Activated naive CD4-positive, alpha-beta T cell treated with anti-CD3 and anti-CD28 coated beads, Interleukin-2, amount 50 U/mL, for 24 hours (primary cell): ENCODE results near the gene NMRK1.

ENCODE experiments used
- H3K27ac Mint-ChIP-seq: one replicate; pipeline ENCODE4 v1.8.0; 2021; ENCODE audit warnings: mild to moderate bottlenecking, mixed read lengths
- H3K27me3 Mint-ChIP-seq: one replicate; pipeline ENCODE4 v1.8.0; 2021; ENCODE audit warnings: mixed read lengths
- H3K36me3 Mint-ChIP-seq: one replicate; pipeline ENCODE4 v1.8.0; 2021; ENCODE audit warnings: mixed read lengths
- H3K4me1 Mint-ChIP-seq: one replicate; pipeline ENCODE4 v1.8.0; 2021; ENCODE audit warnings: mixed read lengths
- H3K4me3 Mint-ChIP-seq: one replicate; pipeline ENCODE4 v1.8.0; 2021; ENCODE audit warnings: mild to moderate bottlenecking, mixed read lengths
- H3K9me3 Mint-ChIP-seq: one replicate; pipeline ENCODE4 v1.8.0; 2021; ENCODE audit warnings: mixed read lengths

NMRK1 gene

DNA sequence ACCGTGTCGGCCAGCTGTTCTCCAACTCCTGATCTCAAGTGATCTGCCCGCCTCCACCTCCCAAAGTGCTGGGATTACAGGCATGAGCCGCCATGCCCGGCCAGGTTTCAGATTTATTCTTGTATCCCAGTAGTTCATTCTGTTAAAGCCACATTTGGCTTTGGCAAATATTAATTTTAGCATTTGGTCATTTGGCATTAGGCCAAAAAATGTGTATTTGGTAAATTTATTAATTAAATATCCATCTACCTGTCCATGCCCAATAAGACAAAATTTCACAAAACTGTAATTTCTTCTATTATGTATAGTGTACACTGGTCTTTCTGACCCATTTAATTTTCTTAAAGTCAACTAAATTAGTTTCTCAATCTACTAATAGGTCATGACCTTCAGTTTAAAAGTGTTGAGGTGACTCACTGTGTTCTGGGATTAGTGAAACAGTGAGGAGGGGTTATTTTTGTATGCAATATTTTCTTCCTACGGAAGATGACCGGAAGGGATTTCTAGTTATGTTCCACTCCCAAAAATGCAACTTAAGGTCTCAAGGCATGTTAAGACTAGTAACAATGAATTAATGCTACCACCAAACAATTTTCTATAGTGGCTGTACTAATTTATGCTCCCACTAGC is 21.4 kb upstream of the NMRK1 start:
- H3K4me3 Mint-ChIP-seq, result no peak overlapping the region
- H3K27me3 Mint-ChIP-seq, result no peaks in the 10 kb centered on the region
- peaks cover 8% of the 10 kb centered on the region for H3K36me3 Mint-ChIP-seq
- no peaks in the 10 kb centered on the region for H3K9me3 Mint-ChIP-seq
- H3K27ac Mint-ChIP-seq, result no peak overlapping the region
- peaks cover 80% of the 10 kb centered on the region for H3K4me1 Mint-ChIP-seq

DNA sequence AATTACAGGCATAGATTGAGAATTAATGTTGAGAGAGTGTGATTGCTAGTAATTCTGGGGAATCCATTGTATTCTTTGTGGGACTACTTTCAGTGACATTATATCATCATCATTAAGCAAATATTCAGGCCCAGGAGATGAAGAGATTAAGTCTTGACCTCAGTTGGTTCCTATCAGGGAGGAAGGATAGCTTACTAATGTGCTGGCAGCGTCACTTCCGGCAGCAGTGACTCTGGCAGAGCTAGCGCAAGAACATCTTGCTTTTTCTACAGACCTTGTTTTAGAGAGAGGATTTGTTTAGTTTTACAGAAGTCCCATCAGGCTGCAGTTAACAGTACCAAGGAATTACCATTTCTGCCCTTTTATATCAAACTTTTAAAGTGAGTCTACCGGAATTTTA is 20.6 kb upstream of the NMRK1 start:
- Mint-ChIP-seq H3K4me3 (no peak overlapping the region), H3K4me1 (peaks cover 79% of the 10 kb centered on the region), H3K27me3 (no peaks in the 10 kb centered on the region), H3K36me3 (peaks cover 8% of the 10 kb centered on the region), H3K27ac (no peak overlapping the region), H3K9me3 (no peaks in the 10 kb centered on the region)

DNA sequence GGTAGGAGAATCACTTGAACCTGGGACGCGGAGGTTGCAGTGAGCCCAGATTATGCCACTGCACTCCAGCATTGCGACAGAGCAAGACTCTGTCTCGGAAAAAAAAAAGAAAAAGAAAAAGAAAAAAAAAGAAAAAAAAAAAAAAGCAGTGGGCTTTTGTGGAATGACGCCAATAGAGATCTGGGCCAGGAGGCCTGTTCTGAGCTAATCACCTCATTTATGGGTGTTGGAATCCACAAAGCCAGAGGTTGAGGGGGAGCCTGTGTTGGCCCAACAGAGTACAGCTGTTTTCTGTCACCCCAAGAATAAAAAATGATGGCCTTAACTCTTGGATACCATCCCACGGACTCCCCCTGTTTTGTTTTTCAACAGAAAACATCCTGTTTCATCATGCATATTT is 18.9 kb upstream of the NMRK1 start:
- H3K9me3 Mint-ChIP-seq, result no peaks in the 10 kb centered on the region
- H3K4me1 Mint-ChIP-seq, result peaks cover 79% of the 10 kb centered on the region
- no peak overlapping the region for H3K27ac Mint-ChIP-seq
- H3K36me3 Mint-ChIP-seq, result peaks cover 13% of the 10 kb centered on the region
- H3K4me3 Mint-ChIP-seq, result no peak overlapping the region
- H3K27me3 Mint-ChIP-seq, result no peaks in the 10 kb centered on the region

DNA sequence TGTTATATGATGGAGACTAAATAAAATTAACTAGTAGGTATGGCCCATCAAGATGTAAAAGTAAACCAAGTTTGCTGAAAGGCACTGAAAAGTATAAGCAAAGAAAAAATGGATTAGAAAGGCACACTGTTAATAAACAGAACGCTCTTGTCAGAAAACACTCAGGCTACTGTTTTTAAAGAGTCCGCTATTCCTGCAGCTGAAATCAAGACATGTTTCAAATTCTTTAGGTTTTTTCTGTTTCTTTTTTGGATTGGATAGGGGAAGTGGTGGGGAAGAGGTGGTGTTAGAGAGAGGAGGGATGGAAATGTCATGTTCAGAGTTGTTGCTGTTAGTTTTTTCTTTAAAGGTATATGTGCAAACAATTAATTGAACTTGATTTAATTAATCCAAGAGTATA is 17.9 kb upstream of the NMRK1 start:
- Mint-ChIP-seq H3K36me3 (peaks cover 13% of the 10 kb centered on the region), H3K9me3 (no peaks in the 10 kb centered on the region), H3K27me3 (no peaks in the 10 kb centered on the region), H3K4me1 (peaks cover 80% of the 10 kb centered on the region), H3K27ac (peak overlapping the region; percentile 19), H3K4me3 (no peak overlapping the region)

DNA sequence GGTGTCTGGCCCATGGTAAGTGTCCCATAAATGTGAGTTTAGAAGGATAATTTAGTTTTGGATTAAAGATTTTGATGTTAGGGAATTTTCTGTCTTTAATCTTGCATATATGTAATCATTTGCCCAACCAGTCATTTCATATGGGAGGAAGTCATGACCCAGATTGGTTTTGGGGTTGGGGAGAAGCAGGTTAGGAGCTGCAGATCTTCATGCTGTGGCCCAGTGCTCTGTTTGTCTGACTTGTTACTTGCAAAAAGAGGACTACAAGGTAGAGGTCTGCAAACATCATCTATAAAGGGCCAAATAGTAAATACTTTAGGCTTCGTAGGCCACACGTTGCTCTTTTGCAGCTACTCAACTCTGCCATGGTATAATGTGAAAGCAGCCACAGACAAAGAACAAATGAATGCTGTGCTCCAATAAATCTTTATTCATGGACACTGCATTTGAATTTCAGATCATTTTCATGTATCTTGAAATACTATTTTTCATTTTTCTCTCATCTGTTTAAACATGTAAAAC is 17.1 kb upstream of the NMRK1 start:
- H3K36me3 Mint-ChIP-seq, result peaks cover 12% of the 10 kb centered on the region
- H3K4me3 Mint-ChIP-seq, result no peak overlapping the region

DNA sequence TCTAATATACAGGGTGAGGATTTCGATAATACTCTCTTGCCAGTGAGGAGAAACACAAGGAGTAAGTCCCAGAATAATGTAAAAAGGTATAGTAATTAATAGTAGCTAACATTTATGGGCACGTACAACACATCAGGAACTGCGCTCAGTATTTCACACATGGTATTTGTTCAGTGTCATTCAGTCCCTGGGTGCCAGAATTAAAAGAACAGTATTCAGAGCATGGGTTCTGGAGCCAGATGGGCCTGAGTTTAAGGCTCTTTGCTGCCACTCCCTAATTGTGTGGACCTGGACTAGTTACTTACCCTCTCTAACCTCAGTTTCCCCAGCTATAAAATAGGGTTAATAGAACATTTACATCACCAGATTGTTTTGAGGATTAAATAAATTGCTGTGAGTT is 16.7 kb upstream of the NMRK1 start:
- Mint-ChIP-seq H3K4me1 (peaks cover 77% of the 10 kb centered on the region), H3K36me3 (peaks cover 12% of the 10 kb centered on the region), H3K4me3 (no peak overlapping the region), H3K27me3 (no peaks in the 10 kb centered on the region), H3K27ac (no peak overlapping the region), H3K9me3 (no peaks in the 10 kb centered on the region)

More for the DNA sequence above, 17.1 kb upstream of the NMRK1 start:
- H3K27ac Mint-ChIP-seq, result peak overlapping the region; percentile 26
- peaks cover 76% of the 10 kb centered on the region for H3K4me1 Mint-ChIP-seq
- H3K9me3 Mint-ChIP-seq, result no peaks in the 10 kb centered on the region
- no peaks in the 10 kb centered on the region for H3K27me3 Mint-ChIP-seq

DNA sequence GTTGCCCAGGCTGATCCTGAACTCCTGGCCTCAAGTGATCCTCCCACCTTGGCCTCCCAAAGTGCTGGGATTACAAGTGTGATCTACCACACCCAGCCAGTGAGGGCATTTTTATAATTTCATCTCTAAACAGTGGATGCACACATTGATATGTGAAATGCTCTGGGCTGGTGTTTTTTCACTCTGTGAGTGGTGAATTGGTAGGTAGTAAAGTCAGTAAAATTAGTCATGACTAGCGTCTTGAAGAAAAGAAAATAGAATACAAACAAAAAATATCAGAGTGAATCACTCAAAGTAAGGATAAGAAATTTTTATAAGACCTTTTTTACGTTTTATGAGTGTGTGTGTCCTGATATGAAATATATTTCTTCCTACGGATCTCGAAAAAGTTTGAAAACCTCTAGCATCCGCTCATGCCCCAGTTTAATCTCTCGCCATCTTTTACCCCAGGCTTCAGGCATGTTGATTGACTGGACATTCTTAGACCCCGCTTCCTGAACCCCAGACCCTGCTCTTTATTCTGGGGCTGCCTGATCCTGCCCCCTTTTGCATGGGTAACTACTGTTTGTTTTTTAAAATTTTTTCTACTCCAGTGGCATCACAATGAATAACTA is 14.3 kb upstream of the NMRK1 start:
- Mint-ChIP-seq H3K4me1 (peaks cover 73% of the 10 kb centered on the region), H3K27ac (peak overlapping the region; percentile 63), H3K36me3 (peaks cover 14% of the 10 kb centered on the region), H3K27me3 (no peaks in the 10 kb centered on the region), H3K9me3 (no peaks in the 10 kb centered on the region), H3K4me3 (no peak overlapping the region)

DNA sequence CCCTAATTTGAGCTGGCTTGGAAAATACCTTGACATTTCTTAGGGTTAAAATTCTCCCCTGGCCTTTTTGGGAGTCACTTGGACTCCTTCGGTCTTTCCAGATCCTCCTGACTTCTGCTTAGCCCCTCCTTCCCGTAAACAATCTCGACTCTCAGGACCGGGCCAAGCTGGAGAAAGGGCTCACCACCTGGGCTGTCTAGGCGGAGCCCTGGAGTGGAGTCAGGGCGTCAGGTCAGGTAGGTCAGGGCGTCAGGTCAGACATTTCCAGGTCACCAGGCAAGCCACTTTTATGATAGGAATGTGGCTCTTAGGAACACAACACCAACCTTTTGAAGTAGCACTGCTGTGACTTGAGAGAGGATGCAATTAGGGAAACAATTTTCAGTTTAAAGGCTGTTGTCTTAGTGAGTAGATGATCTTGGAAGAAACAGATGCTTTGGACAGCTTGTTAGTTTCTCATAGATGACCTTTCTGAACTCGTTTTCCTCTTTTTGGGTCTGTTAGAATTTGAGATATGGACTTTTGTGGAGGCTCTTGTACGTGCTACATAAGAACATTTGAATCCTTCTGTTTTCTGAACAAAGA is 13.1 kb upstream of the NMRK1 start:
- Mint-ChIP-seq H3K4me1 (peaks cover 78% of the 10 kb centered on the region), H3K4me3 (no peak overlapping the region), H3K27ac (peak overlapping the region; percentile 41), H3K9me3 (no peaks in the 10 kb centered on the region), H3K27me3 (no peaks in the 10 kb centered on the region), H3K36me3 (peaks cover 16% of the 10 kb centered on the region)

DNA sequence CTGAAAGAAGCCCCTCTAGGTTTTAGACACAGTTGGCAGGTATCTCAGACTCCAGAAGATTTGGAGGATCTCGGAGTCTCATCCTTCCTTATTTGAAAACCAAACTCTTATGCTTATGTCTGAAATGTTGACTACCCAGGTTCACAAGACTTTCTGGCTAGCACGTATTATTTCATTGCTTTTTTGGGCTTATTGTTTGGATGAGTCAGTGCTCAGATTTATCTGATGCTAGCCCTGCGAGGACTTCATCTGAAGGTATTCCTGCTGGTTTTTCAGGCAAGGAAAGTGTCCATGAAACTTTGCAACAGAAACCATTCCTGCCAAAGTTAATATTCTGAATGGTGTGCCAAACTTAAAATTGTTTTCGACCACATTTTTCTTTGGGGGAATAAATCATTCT is 8.8 kb upstream of the NMRK1 start:
- no peaks in the 10 kb centered on the region for H3K9me3 Mint-ChIP-seq
- H3K4me1 Mint-ChIP-seq, result peaks cover 79% of the 10 kb centered on the region
- H3K36me3 Mint-ChIP-seq, result peaks cover 9% of the 10 kb centered on the region
- H3K27me3 Mint-ChIP-seq, result no peaks in the 10 kb centered on the region
- no peak overlapping the region for H3K27ac Mint-ChIP-seq
- no peak overlapping the region for H3K4me3 Mint-ChIP-seq

DNA sequence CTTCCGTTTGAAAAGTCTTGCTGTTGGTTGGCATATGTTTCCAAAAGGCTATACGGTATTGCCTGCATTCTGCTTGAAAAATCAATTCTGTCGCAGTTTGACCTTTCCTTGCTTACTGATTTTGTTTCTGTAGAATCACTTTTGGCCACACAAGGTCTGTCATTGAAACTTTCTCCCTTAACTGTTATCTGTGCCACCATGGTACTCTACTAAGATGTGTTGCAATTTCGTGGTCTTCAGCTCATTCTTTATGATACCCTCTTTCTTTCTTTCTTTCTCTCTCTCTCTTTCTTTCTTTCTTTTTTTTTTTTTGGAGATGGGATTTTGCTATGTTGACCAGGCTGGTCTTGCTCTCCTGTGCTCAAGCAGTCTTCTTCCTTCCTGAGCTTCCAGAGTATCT is 4.8 kb upstream of the NMRK1 start:
- Mint-ChIP-seq H3K4me3 (peak overlapping the region; percentile 15), H3K36me3 (peaks cover 6% of the 10 kb centered on the region), H3K27me3 (no peaks in the 10 kb centered on the region), H3K4me1 (peaks cover 81% of the 10 kb centered on the region), H3K27ac (peak overlapping the region; percentile 77), H3K9me3 (no peaks in the 10 kb centered on the region)

DNA sequence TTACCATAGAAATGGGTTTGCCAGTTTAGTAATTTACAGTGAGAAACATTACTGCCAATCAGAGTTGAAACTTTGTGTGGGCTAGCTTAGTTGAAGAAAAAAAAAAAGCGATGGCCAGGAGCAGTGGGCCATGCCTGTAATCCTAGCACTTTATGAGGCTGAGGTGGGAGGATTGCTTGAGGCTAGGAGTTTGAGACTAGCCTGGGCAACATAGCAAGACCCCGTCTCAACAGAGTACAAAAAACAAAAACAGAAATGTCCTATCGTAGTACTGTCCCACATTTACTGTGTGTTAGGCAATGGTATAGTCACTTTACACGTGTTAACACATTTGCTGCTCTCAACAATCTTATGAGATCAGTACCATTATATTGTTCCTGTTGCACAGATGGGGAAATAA is 2.6 kb upstream of the NMRK1 start:
- Mint-ChIP-seq H3K27me3 (no peaks in the 10 kb centered on the region), H3K9me3 (no peaks in the 10 kb centered on the region), H3K27ac (no peak overlapping the region), H3K4me3 (peak overlapping the region; percentile 16), H3K4me1 (peaks cover 82% of the 10 kb centered on the region), H3K36me3 (peaks cover 2% of the 10 kb centered on the region)

DNA sequence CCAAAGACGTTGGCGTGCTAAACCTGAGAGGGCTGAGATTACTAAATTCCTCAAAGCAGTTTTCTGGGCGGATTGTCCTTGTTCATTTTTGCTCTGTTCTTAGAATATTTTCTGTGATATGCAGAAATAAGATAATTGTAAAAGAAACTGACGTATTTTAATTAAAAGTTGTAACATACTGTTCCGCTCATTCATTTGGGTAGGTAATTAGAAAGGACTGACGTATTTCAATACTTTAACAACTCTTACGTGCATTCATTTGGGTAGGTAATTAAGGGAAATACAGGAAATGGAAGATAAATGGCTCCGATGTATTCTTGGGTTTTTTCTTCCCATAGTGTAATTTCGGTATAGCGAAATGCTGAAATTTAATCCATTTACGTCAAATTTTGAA is 1.4 kb upstream of the NMRK1 start:
- Mint-ChIP-seq H3K27me3 (no peaks in the 10 kb centered on the region), H3K9me3 (no peaks in the 10 kb centered on the region), H3K4me3 (peak overlapping the region; percentile 98), H3K36me3 (no peaks in the 10 kb centered on the region), H3K4me1 (peaks cover 82% of the 10 kb centered on the region), H3K27ac (peak overlapping the region; percentile 95)

DNA sequence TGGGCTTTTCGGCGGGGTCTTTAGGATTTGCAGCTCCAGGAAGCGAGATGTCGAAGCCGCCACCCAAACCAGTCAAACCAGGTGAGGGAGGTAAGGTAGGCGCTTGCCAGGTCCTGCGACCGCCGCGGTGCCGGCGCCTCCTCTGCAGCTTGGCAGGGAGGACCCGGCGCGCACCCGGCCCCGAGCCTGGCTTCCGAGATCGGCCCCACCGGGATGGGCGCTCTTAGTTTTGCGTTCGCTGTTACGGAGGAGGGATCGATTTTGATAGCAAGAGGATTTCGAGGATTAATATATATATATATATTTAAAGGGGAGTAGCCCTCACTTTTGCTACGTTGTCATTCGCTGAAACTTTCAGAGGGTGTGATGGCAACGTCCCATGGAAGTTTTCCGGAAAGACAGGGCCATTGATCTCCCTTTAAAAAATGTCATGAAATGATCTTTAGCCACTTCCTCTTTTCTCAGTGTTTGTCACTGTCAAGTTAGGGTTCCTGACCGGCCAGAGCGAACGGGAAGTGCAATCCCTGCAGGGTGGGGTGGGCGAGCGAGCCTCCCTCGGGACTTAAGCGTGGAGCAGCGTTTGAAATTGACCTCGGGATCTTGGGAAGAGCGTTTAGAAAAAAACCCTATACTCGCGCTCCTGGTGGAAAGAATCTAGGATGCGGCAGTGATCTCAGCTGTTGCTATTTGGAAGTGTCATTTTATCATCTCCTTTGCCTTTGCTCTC is 854 bp upstream of the NMRK1 start:
- Mint-ChIP-seq H3K4me3 (peak overlapping the region; percentile 98), H3K27me3 (no peaks in the 10 kb centered on the region), H3K9me3 (no peaks in the 10 kb centered on the region), H3K36me3 (no peaks in the 10 kb centered on the region), H3K27ac (peak overlapping the region; percentile 95), H3K4me1 (peaks cover 82% of the 10 kb centered on the region)

DNA sequence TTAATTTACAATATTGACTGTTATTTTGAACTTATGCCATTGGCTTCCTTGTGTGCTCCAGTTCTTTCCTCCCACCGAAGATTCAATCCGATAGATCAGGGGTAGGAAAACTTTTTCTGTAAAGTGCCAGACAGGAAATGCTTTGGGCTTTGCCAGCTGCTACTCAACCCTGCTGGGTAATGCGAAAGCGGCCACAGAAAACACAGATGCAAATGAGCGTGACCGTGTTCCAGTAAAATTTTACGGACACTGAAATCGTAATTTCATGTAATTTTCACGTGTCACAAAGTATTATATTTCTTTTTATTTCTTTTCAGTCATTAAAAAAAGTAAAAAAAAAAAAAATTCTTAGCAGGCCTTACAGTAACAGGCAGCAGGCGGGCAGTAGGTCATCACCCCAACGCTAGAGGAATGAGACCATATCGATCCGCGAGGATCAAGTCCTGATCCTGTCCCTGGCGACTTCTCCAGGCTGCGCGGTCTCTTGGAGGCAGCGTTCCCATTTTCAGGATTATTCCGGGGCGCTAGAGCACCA is 599 bp downstream of the NMRK1 start:
- Mint-ChIP-seq H3K36me3 (no peaks in the 10 kb centered on the region), H3K4me3 (peak overlapping the region; percentile 93), H3K4me1 (peaks cover 82% of the 10 kb centered on the region), H3K9me3 (no peaks in the 10 kb centered on the region), H3K27me3 (no peaks in the 10 kb centered on the region), H3K27ac (peak overlapping the region; percentile 92)

DNA sequence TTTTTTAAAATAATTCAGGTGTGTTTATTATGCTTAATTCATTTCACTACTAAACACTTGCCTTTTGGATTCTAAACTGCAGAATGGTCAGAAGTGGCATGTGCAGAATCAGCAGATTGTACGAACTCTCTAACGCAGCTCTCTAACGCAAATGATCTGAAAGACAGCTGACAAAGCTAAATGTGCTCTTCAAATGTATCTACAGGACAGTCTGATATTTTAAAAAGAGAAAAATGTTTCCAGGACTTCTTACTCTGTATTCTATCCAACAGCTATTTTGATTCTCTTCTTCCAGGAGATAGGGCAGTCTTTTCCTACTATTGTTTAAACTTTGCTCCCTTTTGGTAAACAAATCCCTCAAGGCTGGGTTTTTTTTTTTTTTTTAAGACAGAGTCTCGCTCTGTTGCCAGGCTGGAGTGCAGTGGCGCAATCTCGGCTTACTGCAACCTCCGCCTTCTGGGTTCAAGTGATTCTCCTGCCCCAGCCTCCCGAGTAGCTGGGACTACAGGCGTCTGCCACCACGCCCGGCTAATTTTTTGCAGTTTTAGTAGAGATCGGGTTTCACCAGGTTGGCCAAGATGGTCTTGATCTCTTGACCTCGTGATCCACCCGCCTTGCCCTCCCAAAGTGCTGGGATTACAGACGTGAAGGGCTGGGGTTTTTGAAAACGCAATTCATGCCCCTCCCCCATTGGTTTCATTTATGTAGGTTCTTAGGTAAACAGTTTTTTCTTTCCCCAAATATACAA is 1.2 kb downstream of the NMRK1 start:
- Mint-ChIP-seq H3K36me3 (no peaks in the 10 kb centered on the region), H3K4me3 (peak overlapping the region; percentile 93), H3K27ac (peak overlapping the region; percentile 89), H3K9me3 (no peaks in the 10 kb centered on the region), H3K4me1 (peaks cover 81% of the 10 kb centered on the region), H3K27me3 (no peaks in the 10 kb centered on the region)
